HPDE6-E6E7 (cell line): Measurements from ENCODE around the gene RPL10A.
"Not testable (repeated sequence)": the region's sequence is repeated elsewhere in the genome, so short reads cannot be mapped to it uniquely, and the experiment has no call there.

ENCODE experiments used
- DNase-seq: peaks from one replicate; pipeline ENCODE4 v3.0.0; 2011; ENCODE audit warnings: missing footprints; ENCODE audit errors: extremely low spot score

The RPL10A gene

DNA sequence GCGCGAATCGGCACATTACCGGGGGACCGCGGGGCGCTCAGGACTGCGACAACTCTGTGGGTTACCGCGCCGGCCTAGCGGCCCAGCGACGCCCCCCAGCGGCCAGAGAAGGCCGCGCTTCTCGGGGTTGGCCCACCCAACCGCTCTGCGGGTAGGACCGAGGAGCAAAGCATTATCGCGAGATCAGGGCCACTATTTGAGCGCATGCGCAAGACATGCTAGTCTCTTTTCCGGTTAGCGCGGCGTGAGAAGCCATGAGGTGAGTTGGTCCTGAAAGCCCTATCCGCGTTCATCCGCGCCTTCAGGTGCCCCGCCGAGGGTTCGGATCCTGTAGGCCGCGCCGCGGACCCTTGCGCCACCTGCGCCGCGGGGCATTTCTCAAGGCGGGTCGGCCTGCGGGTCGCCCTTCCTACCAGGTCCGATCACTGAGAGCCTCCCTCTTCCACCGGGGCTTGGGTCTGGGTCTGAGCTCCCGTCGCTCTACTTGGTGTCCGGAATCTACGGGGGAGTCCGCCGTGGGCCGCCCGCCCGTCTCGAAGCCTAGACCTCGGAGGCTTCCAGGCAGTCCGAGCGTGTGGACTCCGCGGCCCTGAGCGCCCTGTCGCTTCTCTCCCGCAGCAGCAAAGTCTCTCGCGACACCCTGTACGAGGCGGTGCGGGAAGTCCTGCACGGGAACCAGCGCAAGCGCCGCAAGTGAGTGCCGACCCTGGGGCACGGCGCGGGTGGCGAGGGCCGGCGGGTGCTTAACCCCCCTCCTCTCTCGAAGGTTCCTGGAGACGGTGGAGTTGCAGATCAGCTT lies at the start of gene RPL10A:
Gene RPL10A (plus strand): TSS at position 221 of the 799 bp plus-strand sequence. CDS start 34 bp downstream, at position 255.
- peak; percentile 89 for DNase-seq

DNA sequence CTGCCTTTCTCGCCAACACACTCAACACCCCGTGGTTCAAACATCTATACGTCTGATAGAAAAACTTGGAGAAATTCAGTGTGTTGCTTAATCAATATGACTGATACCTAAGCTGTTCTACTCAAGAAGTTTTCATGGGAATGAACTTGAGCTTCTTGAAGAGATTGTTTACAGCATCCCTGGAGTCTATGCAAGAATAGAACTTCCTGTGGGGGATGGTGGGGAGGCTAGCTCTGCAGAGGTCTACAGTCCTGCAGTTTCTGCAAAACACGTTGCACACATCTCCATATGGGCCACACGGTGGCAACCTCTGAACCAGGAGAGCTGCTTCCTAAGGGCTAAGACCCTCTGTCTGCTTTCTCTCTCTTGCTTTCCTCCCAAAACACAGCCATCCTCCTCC lies 48.8 kb upstream of the RPL10A start:
- DNase-seq = no peak

DNA sequence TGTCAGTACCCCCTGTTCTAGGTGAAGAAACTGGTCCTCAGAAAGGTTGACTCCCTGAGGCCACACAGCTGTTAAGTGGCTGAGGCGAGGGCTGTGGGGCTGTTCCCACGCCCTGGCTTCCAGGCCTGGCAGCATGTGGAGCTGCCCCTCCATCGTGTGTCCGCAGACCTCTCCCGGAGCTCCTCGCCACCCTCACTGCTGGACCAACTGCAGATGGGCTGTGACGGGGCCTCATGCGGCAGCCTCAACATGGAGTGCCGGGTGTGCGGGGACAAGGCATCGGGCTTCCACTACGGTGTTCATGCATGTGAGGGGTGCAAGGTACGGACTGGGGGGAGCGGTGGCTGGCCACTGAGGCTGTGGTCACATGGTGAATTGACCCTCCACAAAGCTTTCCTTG lies 48.2 kb upstream of the RPL10A start:
- DNase-seq = no peak

DNA sequence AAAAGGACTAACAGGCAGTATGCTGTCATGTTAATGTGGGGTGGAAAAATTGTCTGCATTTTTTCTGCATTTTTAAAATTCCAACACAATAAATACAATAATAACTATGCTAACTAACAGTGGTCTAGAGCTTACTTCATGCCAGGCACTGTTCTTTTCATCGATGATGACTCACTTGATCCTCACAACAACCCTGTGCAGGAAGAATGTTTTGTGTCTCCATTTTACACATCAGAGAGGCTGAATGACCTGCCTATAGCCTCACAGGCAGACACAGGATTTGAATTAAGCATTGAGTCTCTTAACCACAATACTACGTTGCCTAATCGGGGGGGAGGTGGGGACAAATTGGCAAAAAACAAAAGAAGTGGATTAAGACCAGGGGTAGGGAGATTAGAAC lies 42.9 kb upstream of the RPL10A start:
- DNase-seq = peak; percentile 48

DNA sequence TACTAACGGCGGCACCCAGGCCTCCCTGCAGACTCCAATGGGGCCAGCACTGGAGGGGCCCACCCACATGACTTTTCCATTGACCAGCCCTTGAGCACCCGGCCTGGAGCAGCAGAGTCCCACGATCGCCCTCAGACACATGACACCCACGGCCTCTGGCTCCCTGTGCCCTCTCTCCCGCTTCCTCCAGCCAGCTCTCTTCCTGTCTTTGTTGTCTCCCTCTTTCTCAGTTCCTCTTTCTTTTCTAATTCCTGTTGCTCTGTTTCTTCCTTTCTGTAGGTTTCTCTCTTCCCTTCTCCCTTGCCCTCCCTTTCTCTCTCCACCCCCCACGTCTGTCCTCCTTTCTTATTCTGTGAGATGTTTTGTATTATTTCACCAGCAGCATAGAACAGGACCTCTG lies 42.1 kb upstream of the RPL10A start:
- DNase-seq = no peak

DNA sequence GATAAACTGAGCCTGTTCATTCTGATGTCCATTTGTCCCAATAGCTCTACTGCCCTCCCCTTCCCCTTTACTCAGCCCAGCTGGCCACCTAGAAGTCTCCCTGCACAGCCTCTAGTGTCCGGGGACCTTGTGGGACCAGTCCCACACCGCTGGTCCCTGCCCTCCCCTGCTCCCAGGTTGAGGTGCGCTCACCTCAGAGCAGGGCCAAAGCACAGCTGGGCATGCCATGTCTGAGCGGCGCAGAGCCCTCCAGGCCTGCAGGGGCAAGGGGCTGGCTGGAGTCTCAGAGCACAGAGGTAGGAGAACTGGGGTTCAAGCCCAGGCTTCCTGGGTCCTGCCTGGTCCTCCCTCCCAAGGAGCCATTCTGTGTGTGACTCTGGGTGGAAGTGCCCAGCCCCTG lies 40.8 kb upstream of the RPL10A start:
- DNase-seq = no peak

DNA sequence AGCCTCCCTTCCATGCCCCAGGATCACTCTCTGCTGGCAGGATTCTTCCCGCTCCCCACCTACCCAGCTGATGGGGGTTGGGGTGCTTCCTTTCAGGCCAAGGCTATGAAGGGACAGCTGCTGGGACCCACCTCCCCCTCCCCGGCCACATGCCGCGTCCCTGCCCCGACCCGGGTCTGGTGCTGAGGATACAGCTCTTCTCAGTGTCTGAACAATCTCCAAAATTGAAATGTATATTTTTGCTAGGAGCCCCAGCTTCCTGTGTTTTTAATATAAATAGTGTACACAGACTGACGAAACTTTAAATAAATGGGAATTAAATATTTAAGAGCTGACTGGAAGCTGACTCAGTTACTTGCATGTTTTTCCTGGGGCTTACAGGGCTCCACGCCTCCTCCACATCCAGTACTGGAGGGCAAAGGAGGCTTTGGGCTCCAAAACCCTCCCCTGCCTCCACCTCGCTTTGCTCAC lies 40.3 kb upstream of the RPL10A start:
- DNase-seq = peak; percentile 33

DNA sequence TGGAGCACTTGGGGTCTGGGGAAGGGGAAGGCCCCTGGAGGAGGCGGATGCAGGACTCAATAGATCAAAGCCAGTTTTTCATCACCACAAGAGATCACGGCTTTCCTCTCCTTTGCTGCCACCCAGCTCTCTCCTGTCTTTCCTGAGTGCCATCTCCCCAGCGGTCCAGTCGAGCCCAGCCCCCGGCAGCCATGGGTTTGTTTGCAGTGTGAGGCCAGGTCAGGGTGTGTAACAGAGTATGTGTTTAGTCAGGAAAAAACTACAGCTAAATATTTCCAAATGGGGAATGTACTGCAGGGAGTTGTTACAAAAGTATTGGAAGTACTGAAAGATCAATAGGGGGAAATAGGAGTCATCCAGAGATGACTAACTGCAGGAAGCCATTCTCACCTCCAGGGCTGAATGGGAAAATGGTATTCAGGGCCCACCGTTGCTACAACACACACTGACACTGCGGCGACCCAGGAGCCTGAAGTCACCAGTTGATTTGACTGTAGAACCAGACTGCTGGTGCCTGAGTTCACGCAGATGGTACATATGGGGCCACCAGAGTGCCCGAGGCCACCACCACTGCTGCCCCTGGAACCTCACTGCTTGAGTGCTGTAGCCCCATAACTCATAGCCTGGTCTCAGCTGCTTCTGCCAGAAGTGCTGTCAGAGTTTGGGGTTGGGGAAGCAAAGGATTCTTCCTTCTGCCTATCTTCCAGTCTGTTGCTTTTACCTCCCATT lies 39.6 kb upstream of the RPL10A start:
- DNase-seq = no peak

DNA sequence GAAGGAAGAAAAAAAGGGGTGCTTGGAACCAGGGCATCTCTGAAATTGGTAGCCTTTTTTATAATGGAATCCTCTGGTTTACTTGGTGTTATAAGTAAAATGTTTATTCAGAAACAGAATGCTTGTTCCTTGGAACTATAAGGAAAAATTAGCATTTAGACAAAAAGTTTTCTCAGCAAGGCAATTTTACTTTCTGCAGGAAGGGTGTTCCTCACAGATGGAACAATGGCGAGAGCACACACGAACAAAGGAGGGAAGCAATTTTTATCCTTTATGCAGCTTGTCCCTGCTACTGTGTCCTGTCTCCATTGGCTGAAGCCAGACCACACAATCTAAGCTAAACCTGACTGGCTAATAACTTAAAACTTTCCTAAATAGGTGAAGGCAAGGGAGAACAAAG lies 38.7 kb upstream of the RPL10A start:
- no peak for DNase-seq

DNA sequence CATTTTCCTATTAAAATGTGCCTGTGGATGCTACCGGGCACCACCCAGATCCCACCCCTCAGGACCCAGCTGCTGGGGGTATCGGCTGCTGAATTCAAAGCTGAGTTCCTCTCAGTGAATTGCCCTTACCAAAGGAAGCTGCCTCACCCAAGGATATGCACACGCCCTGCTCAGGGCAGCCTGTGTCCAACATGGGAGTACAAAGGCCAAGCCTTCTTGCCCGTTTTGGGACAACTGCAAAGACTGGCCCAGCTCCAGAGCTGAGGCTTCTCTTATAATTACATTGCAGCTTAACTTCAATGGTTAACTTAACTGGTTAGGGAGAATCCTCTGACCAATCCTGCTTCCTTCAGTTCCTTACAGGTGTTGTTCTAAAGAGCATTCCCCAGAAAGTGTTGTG lies 35.9 kb upstream of the RPL10A start:
- no peak for DNase-seq

DNA sequence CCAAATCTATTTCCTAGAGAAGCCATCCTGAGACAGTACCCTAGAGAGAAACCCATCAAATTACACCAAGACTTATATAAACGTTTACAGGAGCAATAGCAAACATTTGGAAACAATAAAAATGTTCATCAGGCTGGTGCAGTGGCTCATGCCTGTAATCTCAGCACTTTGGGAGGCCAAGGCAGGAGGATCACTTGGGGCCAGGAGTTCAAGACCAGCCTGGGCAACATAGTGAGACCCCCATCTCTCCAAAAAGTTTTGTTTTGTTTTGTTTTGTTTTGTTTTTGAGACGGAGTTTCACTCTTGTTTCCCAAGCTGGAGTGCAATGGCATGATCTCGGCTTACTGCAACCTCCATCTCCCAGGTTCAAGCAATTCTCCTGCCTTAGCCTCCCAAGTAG lies 35.5 kb upstream of the RPL10A start:
- DNase-seq = not testable (repeated sequence)

DNA sequence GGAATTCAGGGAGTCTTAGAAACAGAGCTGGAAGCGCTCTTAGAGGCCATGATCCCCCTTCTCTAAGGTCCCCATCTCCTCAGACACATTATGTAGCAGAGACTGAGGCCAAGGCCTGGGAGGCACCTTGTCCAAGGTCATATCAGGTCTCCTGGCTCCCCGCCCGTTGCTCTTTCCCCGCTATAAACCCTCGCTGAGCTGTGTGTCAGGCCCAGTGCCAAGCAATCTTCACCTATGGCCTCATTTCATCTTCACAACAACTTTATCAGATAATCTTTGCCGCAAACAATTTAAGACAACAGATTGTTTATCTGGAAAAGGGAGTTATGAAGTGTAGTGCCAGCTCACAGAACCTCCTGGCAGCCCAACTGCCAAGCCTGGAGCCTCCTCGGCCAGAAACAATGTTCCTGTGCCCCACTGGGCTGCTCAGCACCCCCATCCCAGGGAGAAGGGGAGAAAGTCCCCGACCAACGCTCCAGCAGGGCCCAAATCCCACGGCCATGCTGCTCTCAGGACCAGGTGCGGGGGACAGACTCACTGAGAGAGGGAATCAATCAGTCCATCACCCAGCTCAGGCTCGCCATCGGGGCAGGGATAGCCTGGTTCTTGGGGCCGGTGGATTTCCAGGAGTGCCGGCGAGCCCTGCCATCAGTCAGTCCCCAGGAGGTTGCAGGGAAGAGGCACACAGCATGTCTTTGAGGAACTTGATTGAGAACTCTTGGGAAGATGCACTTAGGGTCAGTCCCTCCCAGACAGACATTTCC lies 32.9 kb upstream of the RPL10A start:
- DNase-seq = no peak

DNA sequence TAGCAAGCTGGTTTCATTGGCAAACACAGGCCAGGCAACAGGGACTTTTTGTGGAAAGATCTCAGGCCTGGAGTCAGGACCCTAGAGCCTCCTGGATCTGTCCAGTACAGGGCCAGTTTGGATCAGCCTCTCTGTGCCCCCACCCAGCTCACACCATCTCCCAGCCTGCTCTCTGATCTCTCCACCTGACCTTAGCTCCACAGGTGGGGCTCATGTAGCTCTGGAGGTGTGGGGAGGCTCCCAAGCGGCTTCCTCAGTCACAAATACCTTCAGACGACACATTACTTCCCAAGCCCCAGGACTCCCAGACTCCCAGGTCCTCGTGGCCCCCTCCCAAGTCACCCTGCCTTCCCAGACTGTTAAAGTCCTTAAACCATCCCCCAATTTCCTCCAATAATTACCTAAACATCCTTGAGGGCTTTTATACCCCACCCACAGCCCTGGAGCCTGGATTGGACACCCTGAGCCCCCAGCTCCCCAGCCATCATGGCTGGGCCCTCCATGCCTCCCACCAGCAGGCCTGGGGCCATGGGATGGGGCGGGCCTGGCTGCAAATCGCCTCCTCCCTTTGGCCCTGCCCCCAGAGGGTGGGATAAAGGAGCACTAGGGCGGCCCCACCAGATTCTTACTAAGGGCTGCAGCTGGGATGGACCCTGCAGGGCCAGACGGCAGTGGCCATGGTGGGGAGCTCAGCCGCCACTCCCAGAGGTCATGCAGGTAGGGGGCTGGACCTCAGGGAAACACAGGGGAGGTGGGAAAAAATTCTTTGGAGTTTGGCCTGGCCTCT lies 31.9 kb upstream of the RPL10A start:
- no peak for DNase-seq

DNA sequence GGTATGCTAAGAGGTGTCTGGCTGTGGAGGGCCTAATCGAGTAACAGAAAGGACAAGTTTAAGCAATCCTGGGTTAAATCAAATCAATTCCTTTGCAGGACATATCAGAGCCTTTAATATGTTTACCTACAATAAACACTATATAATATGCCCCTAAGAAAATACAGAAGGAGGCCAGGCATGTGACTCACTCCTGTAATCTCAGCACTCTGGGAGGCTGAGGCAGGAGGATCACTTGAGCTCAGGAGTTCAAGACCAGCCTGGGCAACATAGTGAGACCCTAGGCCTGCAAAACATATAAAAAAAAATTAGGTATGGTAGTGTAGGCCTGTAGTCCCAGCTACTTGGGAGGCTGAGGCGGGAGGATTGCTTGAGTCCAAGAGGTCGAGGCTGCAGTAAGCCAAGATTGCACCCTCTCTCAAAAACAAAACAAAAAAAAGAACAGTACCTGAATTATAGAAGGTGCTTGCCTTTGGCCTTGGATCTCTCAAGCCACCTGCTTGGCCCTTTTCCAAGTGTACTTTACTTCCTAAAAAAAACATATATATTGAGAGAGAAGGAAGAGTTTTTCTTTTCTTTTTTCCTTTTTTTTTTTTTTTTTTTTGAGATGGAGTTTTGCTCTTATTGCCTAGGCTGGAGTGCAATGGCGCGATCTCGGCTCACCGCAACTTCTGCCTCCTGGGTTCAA lies 29.7 kb upstream of the RPL10A start:
- DNase-seq = not testable (repeated sequence)

DNA sequence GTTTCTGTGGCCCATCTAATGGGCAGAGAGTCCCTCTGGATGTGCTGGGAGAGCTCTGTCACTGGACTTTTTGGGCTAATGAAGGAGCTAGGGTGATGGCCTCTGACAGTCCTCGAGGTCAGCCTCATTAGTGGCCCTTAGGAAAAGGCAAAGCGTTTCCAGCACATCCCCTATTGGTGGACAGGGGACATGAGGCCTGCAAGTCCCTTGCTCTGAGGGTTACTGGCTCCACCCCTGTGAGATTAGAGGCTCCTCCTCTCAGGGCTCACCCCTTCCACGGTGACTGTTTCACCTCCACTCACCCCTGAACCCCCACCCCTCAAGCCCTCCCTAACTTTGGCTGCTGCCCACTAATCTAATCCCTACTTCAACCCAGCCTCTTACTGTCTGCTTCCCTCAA lies 28.9 kb upstream of the RPL10A start:
- no peak for DNase-seq

DNA sequence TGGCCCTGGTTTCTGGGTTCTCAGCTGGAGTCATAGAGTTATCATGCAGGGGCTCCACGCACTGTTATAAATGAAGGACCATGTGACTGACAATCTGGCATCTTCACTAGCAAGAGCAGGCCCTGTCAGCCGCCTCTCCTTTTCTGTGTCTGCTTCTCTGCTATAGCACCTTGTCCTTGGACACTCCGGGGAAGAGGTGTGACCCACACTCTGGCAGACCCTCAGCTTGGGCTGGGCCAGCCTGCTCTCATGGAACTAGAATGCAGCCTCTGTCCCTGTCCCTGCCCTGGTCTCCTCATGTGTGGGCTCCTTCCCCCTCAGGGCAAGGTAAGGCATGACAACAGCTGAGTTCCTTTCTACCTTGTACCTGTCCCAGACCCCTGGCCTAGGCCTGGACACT lies 27.0 kb upstream of the RPL10A start:
- no peak for DNase-seq

DNA sequence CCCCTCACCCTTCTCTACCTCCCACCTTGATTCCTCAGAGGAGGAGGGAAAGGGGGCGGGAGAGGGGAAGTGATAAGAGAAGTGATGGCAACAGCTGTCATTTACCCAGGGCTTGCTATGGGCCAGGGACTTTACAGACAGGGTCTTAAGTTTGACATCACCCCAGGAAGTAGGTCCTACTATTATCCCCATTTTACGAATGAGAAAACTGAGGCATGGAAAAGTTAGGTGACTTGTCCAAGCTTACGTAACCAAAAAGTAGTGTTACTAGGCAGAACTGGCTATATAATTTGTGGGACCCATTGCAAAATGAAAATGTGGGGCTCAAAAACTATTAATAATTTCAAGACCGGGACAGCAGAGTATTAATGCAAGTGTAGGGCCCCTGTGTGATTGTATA lies 26.6 kb upstream of the RPL10A start:
- DNase-seq = no peak

DNA sequence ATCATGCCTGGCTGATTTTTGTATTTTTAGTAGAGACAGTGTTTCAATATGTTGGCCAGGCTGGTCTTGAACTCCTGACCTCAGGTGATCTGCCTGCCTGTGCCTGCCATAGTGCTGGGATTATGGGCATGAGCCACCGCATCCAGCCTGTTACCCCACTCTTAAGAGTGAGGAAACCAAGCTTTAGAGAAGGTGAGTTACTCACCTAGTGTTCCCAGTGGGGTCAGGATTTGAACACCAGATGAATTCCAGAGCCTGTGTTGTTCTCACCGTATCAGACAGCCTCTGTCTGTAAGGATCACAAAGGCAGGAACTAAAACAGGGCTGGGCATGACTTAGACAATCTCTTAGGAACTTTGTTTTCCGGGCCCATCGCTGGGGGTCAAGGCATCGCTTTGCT lies 25.5 kb upstream of the RPL10A start:
- DNase-seq = no peak

DNA sequence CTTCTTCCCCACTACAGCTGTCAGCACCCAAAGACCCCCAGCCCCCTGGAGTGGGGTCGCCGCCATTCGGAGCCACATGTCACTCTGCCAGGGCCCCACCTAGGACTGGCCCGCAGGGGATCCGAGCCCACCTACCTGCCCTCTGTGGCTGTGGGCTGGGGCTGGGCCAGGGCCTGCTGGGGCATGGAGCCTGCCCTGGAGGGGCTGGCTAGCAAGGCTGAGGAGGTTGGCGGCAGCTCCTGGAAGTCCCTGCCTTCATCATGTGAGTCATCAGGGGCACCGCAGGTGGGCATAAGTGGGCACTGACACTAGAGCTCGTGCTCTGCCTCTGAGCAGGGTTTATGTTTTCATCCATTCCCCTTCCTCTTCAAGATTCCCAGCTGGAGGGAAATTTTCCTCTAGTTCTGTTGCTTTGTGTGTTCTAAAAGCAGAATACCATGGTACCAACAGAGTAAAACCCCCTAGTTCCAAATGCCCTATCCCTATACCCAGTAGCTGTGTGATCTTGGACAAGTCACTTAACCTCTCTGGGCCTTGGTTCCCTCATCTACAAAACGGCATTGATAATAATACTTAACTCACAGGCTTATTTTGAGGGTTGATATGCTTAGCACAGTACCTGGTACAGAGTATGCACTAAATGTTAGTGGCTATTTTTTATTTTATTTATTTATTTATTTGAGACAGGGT lies 24.7 kb upstream of the RPL10A start:
- DNase-seq = no peak

DNA sequence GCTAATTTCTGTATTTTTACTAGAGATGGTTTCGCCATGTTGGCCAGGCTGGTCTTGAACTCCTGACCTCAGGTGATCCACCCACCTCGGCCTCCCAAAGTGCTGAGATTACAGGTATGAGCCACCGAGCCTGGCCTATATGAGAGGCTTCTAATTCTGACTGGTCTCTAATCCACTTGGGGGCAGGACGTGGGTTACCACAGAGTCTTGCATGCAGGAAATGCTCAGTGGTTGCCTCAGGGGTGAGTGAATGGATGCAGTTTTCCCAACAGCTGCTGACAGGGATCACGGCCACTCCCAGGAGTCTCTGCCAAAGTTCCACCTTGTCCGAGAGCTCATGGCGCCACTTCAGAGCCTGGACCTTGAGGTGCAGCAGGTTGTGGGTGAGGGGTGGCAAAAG lies 22.5 kb upstream of the RPL10A start:
- no peak for DNase-seq
